Epithelial cell of esophagus (primary cell): Measurements from ENCODE around the gene XIST.
"Not testable (repeated sequence)": the region's sequence is repeated elsewhere in the genome, so short reads cannot be mapped to it uniquely, and the experiment has no call there.

Experiments
- DNase-seq: peaks from one replicate; pipeline ENCODE4 v3.0.0; 2010; ENCODE audit warnings: low read depth
- H3K4me3 ChIP-seq: 2 replicates; pipeline ENCODE4 v1.5.1; 2011; ENCODE audit warnings: mild to moderate bottlenecking, low read length, control low read depth
- CTCF ChIP-seq: IDR thresholded peaks from 2 replicates; pipeline ENCODE4 v1.5.1; 2011; ENCODE audit warnings: low read depth, mild to moderate bottlenecking, low read length, control low read depth, inconsistent platforms; ENCODE audit not compliant: insufficient read depth; ENCODE audit errors: missing control alignments

Gene XIST

GRCh38 chrX:73852467-73852866 lies at the start of gene XIST:
Gene XIST (minus strand): TSS chrX:73852714.
- no peak for TF ChIP-seq CTCF
- no peak for DNase-seq
- no peak within 1 kb of the TSS for H3K4me3 ChIP-seq

DNA sequence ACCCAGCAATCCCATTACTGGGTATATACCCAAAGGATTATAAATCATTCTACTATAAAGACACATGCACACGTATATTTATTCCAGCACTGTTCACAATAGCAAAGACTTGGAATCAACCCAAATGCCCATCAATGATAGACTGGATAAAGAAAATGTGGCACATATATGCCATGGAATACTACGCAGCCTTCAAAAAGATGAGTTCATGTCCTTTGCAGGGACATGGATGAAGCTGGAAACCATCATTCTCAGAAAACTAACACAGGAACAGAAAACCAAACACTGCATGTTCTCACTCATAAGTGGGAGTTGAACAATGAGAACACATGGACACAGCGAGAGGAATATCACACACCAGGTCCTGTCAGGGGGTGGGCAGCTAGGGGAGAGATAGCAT lies 45.8 kb upstream of the XIST start:
- DNase-seq, H3K4me3 ChIP-seq: not testable (repeated sequence)

- DNase-seq, H3K4me3 ChIP-seq: not testable (repeated sequence)
Observed at GRCh38 chrX:73892515-73893090, 40.1 kb upstream of the XIST start.

DNA sequence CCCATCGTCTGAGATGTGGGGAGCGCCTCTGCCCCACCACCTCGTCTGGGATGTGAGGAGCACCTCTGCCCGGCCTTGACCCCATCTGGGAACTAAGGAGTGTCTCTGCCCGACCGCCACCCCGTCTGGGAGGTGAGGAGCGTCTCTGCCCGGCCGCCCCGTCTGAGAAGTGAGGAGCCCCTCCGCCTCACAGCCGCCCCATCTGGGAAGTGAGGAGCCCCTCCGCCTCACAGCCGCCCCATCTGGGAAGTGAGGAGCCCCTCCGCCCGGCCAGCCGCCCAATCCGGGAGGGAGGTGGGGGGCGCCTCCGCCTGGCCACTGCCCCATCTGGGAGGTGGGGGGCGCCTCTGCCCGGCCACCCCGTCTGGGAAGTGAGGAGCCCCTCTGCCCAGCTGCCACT lies 29.7 kb upstream of the XIST start:
- DNase-seq = not testable (repeated sequence)

GRCh38 chrX:73877687-73878086 lies 25.2 kb upstream of the XIST start:
- TF ChIP-seq CTCF = no peak
- DNase-seq = no peak
- H3K4me3 ChIP-seq = no peak overlapping the region

More for the DNA sequence above, 29.7 kb upstream of the XIST start:
- not testable (repeated sequence) for H3K4me3 ChIP-seq

DNA sequence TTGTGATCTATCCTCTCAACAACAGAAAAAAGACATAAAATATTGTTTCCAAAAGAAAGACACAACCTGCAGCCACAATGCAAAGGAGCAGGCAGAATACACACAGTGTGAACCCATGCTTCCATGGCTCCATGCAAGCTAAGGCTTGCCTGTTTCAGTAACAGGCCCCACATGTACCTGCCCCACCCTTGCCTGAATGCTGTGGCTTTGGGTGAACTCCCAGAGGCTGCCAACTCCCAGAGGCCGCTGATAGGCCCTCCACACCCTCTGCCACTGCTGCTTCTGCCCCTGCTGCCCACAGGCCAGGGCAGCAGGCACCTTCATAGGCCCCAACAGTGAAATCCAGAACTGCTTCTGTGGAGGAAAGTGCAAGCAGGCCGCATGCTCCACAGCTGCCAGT lies 24.4 kb upstream of the XIST start:
- peak; percentile 72 for DNase-seq
- H3K4me3 ChIP-seq = no peak overlapping the region
- TF ChIP-seq CTCF = no peak

GRCh38 chrX:73868916-73869315 lies 16.4 kb upstream of the XIST start:
- DNase-seq = no peak
- no peak overlapping the region for H3K4me3 ChIP-seq
- no peak for TF ChIP-seq CTCF

DNA sequence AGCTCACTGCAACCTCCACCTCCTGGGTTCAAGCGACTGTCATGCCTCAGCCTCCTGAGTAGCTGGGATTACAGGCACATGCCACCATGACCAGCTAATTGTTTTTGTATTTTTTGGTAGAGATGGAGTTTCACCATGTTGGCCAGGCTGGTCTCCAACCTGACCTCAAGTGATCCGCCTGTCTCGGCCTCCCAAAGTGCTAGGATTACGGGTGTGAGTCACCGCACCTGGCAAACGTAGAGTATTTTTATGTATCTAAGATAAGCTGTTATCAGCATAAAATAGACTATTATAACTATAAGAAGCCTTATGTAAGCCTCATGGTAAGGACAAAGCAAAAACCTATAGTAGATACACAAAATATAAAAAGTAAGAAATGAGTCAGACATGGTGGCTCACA lies 14.6 kb upstream of the XIST start:
- no peak overlapping the region for H3K4me3 ChIP-seq
- no peak for TF ChIP-seq CTCF
- no peak for DNase-seq

GRCh38 chrX:73863852-73864251 lies 11.3 kb upstream of the XIST start:
- DNase-seq = no peak
- no peak overlapping the region for H3K4me3 ChIP-seq
- no peak for TF ChIP-seq CTCF
